LNCAP (cell line): ENCODE results near the gene GPM6B.

ENCODE experiments used
- CTCF ChIP-seq: fragments of 450-650 bp; IDR thresholded peaks from 2 replicates; pipeline ENCODE4 v1.5.1; 2017; ENCODE audit warnings: mild to moderate bottlenecking

The GPM6B gene

GRCh38 chrX:13721371-13721770 is 95.5 kb downstream of the GPM6B start:
- TF ChIP-seq CTCF, result no peak
